ENCODE data around the gene GREM2.

Gene GREM2

DNA sequence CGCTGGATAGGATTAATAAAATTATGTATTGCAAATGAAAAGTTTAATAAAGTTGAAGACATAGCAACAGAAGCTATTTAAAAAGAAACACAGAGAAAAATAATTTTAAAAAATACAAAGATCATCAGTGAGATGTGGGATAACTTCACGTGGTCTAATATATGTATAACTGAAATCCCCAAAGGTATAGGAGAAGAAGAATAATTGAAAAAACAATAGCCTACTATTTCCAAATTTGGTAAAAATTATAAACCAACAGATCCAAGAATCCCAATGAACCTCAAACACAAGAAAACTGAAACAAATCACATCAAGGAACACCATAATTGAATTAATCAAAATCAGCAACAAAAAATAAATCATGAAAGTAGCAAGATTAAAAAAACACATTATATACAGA, 44.9 kb downstream of the GREM2 start:
- Histone ChIP-seq H3K9ac (ENCODE audit: low read length) (no peak overlapping the region), H3K27me3 (ENCODE audit: insufficient read depth, low read length) (no peaks in the 10 kb centered on the region), H4K20me1 (ENCODE audit: insufficient read depth, low read length) (no peaks in the 10 kb centered on the region), H3K79me2 (ENCODE audit: insufficient read depth, low read length) (no peaks in the 10 kb centered on the region), H3K36me3 (ENCODE audit: insufficient read depth, low read length) (no peaks in the 10 kb centered on the region), H3K9me2 (ENCODE audit: low read depth, low read length) (no peaks in the 10 kb centered on the region), H2AFZ (ENCODE audit: low read length) (no peak overlapping the region), H3K4me2 (ENCODE audit: low read length) (no peak overlapping the region), H3F3A (ENCODE audit: insufficient read depth, low read length) (no peaks in the 10 kb centered on the region), H3K9me3 (ENCODE audit: low read length) (no peaks in the 10 kb centered on the region), H3K27ac (ENCODE audit: low read depth, low read length, poor library complexity, severe bottlenecking) (no peak overlapping the region), H3K4me3 (ENCODE audit: low read depth, low read length, poor library complexity, severe bottlenecking) (no peak overlapping the region), H3K4me1 (ENCODE audit: insufficient read depth, low read length, severe bottlenecking) (no peaks in the 10 kb centered on the region)
- TF ChIP-seq, protein P1, sequence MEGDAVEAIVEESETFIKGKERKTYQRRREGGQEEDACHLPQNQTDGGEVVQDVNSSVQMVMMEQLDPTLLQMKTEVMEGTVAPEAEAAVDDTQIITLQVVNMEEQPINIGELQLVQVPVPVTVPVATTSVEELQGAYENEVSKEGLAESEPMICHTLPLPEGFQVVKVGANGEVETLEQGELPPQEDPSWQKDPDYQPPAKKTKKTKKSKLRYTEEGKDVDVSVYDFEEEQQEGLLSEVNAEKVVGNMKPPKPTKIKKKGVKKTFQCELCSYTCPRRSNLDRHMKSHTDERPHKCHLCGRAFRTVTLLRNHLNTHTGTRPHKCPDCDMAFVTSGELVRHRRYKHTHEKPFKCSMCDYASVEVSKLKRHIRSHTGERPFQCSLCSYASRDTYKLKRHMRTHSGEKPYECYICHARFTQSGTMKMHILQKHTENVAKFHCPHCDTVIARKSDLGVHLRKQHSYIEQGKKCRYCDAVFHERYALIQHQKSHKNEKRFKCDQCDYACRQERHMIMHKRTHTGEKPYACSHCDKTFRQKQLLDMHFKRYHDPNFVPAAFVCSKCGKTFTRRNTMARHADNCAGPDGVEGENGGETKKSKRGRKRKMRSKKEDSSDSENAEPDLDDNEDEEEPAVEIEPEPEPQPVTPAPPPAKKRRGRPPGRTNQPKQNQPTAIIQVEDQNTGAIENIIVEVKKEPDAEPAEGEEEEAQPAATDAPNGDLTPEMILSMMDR (IDR thresholded peaks at IDR 0.05; ENCODE audit: low read length): no peak
- no peak for TF ChIP-seq EZH2 (IDR thresholded peaks at IDR 0.05; ENCODE audit: borderline replicate concordance, low read length)

DNA sequence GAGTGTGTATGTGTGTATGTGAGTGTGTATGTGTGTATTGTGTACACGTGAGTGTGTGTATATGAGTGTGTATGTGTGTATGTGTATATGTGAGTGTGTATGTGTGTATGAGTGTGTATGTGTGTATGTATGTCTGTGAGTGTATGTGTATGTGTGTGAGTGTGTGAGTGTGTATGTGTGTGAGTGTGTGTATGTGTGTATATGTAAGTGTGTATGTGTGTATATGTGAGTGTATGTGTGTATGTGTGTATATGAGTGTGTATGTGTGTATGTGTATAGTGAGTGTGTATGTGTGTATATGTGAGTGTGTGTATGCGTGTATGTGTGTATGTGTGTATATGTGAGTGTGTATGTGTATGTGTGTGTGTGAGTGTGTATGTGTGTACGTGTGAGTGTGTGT, 49.2 kb downstream of the GREM2 start:
- no peaks in the 10 kb centered on the region for H3K4me1 ChIP-seq (ENCODE audit: insufficient read depth, low read length, severe bottlenecking)
- H3K79me2 ChIP-seq (ENCODE audit: insufficient read depth, low read length): no peaks in the 10 kb centered on the region
- H3K4me2 ChIP-seq (ENCODE audit: low read length): no peak overlapping the region
- no peak overlapping the region for H3K4me3 ChIP-seq (ENCODE audit: low read depth, low read length, poor library complexity, severe bottlenecking)
- H3K9me3 ChIP-seq (ENCODE audit: low read length): no peaks in the 10 kb centered on the region
- H3K27ac ChIP-seq (ENCODE audit: low read depth, low read length, poor library complexity, severe bottlenecking): no peak overlapping the region
- H3K9ac ChIP-seq (ENCODE audit: low read length): no peak overlapping the region
- no peak overlapping the region for H2AFZ ChIP-seq (ENCODE audit: low read length)
- no peaks in the 10 kb centered on the region for H3K27me3 ChIP-seq (ENCODE audit: insufficient read depth, low read length)
- H3K36me3 ChIP-seq (ENCODE audit: insufficient read depth, low read length): no peaks in the 10 kb centered on the region
- no peaks in the 10 kb centered on the region for H4K20me1 ChIP-seq (ENCODE audit: insufficient read depth, low read length)
- TF ChIP-seq, protein P1 (IDR thresholded peaks at IDR 0.05; ENCODE audit: low read length): no peak
- no peaks in the 10 kb centered on the region for H3K9me2 ChIP-seq (ENCODE audit: low read depth, low read length)
- H3F3A ChIP-seq (ENCODE audit: insufficient read depth, low read length): no peaks in the 10 kb centered on the region

DNA sequence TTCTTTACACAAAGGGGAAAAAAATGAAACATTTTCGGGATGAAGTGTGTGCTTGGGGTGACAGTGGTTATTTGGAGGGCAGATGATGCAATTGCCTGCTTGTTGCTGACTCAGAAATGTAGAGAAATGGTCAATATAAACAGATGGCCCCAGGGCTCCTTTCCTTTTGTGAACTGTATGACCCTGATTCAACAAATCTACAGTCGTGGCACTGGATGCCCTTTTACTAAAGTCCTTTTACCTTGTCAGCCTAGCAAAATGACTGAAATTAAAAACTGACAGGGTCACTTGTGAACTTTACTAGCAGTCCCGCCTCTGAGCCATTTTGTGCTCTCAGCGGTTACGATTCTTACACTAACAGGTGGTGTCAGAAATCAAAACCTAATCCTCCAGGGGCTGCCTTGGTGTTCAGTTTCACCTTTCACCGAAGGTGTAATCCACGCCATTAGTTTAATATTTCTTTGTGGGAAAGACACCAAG, 49.8 kb downstream of the GREM2 start:
- no peak overlapping the region for H2AFZ ChIP-seq (ENCODE audit: low read length)
- H3K27ac ChIP-seq (ENCODE audit: low read depth, low read length, poor library complexity, severe bottlenecking): no peak overlapping the region
- no peak overlapping the region for H3K4me2 ChIP-seq (ENCODE audit: low read length)

More for the DNA sequence above, 49.8 kb downstream of the GREM2 start:
- H4K20me1 ChIP-seq (ENCODE audit: insufficient read depth, low read length): no peaks in the 10 kb centered on the region
- no peak for TF ChIP-seq EZH2 (IDR thresholded peaks at IDR 0.05; ENCODE audit: borderline replicate concordance, low read length)
- TF ChIP-seq, protein P1 (IDR thresholded peaks at IDR 0.05; ENCODE audit: low read length): no peak
- no peak overlapping the region for H3K4me3 ChIP-seq (ENCODE audit: low read depth, low read length, poor library complexity, severe bottlenecking)
- no peaks in the 10 kb centered on the region for H3K36me3 ChIP-seq (ENCODE audit: insufficient read depth, low read length)
- H3K9me2 ChIP-seq (ENCODE audit: low read depth, low read length): no peaks in the 10 kb centered on the region
- no peaks in the 10 kb centered on the region for H3K4me1 ChIP-seq (ENCODE audit: insufficient read depth, low read length, severe bottlenecking)
- H3K27me3 ChIP-seq (ENCODE audit: insufficient read depth, low read length): no peaks in the 10 kb centered on the region
- no peak overlapping the region for H3K9ac ChIP-seq (ENCODE audit: low read length)
- H3K9me3 ChIP-seq (ENCODE audit: low read length): no peaks in the 10 kb centered on the region
- H3F3A ChIP-seq (ENCODE audit: insufficient read depth, low read length): no peaks in the 10 kb centered on the region
- no peaks in the 10 kb centered on the region for H3K79me2 ChIP-seq (ENCODE audit: insufficient read depth, low read length)
